GM12872 (cell line): ENCODE measurements around the gene FBLN7.

Experiments
- TF ChIP-seq, protein P1 (sequence below): IDR thresholded peaks from 3 replicates; pipeline ENCODE4 v1.5.1; 2011; ENCODE audit warnings: low read depth, mild to moderate bottlenecking, low read length, moderate library complexity; ENCODE audit not compliant: insufficient read depth

Gene FBLN7

DNA sequence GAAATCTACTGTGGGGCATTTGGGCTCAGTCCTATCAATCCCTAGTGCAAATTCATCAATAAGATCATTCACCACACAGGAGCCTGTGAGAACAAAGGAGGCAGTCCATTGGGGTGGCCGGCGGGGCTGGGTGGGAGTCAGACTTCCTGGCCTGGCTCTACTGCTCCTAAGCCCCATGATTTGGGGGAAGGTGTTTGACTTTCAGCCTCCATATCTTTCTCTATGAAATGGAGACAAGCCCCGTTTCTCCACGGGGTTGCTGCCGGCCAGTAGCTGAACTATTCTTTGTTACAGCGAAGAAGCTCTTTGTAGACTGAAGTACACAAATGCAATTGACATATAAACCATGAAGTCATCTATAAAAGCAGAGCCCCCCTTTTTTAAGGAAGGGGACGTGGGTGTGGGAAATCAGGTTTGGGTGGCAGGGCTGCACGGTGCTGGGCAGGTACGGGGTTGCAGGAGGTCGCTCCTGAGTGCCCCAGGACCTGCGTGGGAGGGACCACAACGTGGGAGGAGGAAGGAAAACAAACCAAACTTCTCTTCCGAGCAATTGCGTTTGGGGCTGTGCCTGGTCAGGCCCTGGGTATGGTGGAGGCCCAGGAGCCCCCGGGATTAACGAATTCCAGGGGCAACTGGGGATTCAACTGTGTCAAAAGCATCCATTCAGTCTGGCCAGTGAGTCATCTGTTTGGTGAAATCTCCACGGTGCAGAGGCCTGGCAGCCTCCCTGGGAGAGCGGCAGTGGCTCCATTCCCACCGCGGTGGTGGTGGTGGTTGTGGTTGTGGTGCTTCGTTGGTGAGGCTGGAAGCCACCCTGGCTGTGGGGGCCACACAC, 18.2 kb downstream of the FBLN7 start:
- TF ChIP-seq, protein P1, sequence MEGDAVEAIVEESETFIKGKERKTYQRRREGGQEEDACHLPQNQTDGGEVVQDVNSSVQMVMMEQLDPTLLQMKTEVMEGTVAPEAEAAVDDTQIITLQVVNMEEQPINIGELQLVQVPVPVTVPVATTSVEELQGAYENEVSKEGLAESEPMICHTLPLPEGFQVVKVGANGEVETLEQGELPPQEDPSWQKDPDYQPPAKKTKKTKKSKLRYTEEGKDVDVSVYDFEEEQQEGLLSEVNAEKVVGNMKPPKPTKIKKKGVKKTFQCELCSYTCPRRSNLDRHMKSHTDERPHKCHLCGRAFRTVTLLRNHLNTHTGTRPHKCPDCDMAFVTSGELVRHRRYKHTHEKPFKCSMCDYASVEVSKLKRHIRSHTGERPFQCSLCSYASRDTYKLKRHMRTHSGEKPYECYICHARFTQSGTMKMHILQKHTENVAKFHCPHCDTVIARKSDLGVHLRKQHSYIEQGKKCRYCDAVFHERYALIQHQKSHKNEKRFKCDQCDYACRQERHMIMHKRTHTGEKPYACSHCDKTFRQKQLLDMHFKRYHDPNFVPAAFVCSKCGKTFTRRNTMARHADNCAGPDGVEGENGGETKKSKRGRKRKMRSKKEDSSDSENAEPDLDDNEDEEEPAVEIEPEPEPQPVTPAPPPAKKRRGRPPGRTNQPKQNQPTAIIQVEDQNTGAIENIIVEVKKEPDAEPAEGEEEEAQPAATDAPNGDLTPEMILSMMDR = no peak

GRCh38 chr2:112157472-112157871, 19.3 kb downstream of the FBLN7 start:
- TF ChIP-seq, protein P1 = no peak

DNA sequence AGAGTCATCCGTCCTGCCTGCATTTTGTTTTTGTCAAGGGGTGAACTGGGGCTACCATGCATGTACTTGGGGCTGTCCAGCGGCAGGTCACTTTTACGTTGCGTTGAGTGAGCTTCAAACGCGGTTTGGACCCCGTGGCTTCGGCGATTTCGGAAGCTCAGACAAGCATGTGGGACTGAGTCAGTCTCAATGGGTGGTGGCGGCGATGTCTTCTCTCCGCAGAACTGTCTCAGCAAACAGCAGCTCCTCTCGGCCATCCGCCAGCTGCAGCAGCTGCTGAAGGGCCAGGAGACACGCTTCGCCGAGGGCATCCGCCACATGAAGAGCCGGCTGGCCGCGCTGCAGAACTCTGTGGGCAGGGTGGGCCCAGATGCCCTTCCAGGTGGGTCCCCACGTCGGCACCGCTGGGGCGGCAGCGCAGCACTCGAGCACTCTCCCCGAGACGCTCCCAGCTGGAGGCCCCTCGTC, 21.3 kb downstream of the FBLN7 start:
- TF ChIP-seq, protein P1 = no peak

DNA sequence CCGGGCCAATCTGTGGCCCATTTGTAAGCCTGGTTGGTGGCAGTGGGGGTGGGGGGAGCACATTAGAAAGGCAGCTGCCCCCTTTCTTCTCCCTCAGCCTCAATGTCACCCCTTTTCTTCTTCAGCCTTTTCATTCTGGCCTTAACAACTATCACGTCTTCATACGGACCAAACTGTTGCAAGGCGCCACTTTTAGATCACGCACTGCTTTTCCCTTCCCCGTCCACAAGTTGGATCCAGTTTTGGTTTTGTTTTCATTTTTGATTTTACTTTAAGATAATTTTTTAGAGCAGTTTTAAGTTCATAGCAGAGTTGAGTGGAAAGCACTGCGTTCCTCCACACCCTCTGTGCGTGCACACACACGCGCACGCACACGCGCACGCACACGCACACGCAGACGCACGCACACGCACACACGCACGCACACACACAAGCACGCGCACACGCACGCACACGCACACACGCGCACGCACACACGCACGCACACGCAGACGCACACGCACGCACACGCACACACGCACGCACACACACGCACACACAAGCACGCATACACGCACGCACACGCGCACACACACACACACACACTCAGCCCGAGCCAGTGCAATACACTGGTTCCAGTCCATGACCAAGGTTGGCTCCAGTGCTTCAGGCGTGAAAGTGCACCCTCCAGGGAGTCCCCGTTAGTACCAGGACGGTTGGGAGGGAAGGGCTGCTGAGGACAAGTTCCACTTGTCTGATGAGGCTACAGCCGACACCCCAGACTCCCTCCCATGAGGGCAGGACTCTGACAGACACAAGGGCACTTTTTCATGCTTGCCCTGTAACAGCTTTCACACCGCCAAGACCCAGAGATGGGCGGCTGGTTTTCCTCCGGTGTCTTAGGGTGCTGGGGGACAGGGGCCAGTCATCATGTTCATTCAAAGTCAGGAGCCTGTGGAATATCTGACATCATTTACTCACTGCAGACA, 22.4 kb downstream of the FBLN7 start:
- TF ChIP-seq, protein P1 = no peak

GRCh38 chr2:112161431-112162145, 23.4 kb downstream of the FBLN7 start:
- TF ChIP-seq, protein P1 = no peak

- TF ChIP-seq, protein P1 = no peak
Measured at GRCh38 chr2:112162341-112162740, 24.2 kb downstream of the FBLN7 start.

- TF ChIP-seq, protein P1 = no peak
Measured at GRCh38 chr2:112162956-112163355, 24.8 kb downstream of the FBLN7 start.
